Neural cell (in vitro differentiated cells): Measurements from ENCODE around the gene HIPK2.

Source experiments
- POLR2AphosphoS5 ChIP-seq: IDR thresholded peaks from 2 replicates; pipeline ENCODE4 v1.6.1; 2012
- RAD21 ChIP-seq: fragments of 450-650 bp; conservative IDR thresholded peaks from 2 replicates; pipeline ENCODE4 v1.6.1; 2014; ENCODE audit warnings: antibody characterized with exemption, mild to moderate bottlenecking, moderate library complexity

GRCh38 chr7:139630643-139631519 lies 146.9 kb downstream of the HIPK2 start:
- TF ChIP-seq POLR2AphosphoS5 (no peak), RAD21 (no peak)
